ENCODE data around the gene CEP104. TPM values are rescaled to one million over a fixed set of nuclear protein-coding genes. Genes with fewer than 3 reads are reported as not detected.

The CEP104 gene
- total and polyA plus RNA-seq, 9 of the 15 experiments (the other 6 are each of a cell fraction or from before 2014, with no cell fraction given), result 11.2 to 63.4 (median 42.6) TPM

GRCh38 chr1:3773572-3774275, 83.3 kb downstream of the CEP104 start (continued):
- TF ChIP-seq NFYB (IDR thresholded peaks at IDR 0.05; ENCODE audit: extremely low read depth, insufficient read length) (no peak), ZNF316 (IDR thresholded peaks at IDR 0.05) (no peak), MGA (IDR thresholded peaks at IDR 0.05) (peak; percentile 81), TEAD4 (IDR thresholded peaks at IDR 0.05; ENCODE audit: low read length) (no peak), TEAD4 (CRISPR knock-in tag; IDR thresholded peaks at IDR 0.05; ENCODE audit: borderline replicate concordance) (no peak), NFRKB (IDR thresholded peaks at IDR 0.05; ENCODE audit: low read depth) (no peak), TRIM28 (IDR thresholded peaks at IDR 0.05) (no peak), IRF2 (CRISPR knock-in tag; IDR thresholded peaks at IDR 0.05) (no peak), ATF6 (CRISPR knock-in tag; IDR thresholded peaks at IDR 0.05) (0 out of 2 replicates have a peak, but pooled peaks have one; percentile 43), SRSF7 (optimal IDR thresholded peaks at IDR 0.05; ENCODE audit: low read depth, low read length) (no peak), ZNF740 (CRISPR knock-in tag; IDR thresholded peaks at IDR 0.05) (no peak), ZNF740 (tag; IDR thresholded peaks at IDR 0.05) (0 out of 4 replicates have a peak, but pooled peaks of 1 of the 2 experiments have one; percentile 22)
